Esophagus mucosa (tissue), 1 donor: ENCODE measurements around the gene DEPDC5. TPM values are rescaled to one million over a fixed set of nuclear protein-coding genes. Genes with fewer than 3 reads are reported as not detected.
A peak's percentile ranks its signal among the peaks of the same experiment; 100 is the strongest.

ENCODE experiments used
- ATAC-seq: fragments of 200-7000 bp; cut with Tn5 transposase; one replicate; pipeline ENCODE4 v1.9.1; 2020
- total RNA-seq: library from RNA; stranded (reverse); gene quantifications from one replicate; pipeline ENCODE4 v1.2.4, GENCODE V29; 2023
- donor health status: DM: yes; HTN: yes; CAD: no.

DEPDC5 gene
- total RNA-seq, 1 donor from 2014 or later = 17.7 TPM

GRCh38 chr22:31951194-31952093 is 197.6 kb downstream of the DEPDC5 start:
- ATAC-seq = peak; percentile 10

- no peak for ATAC-seq
Observed at GRCh38 chr22:31952094-31952401, 198.2 kb downstream of the DEPDC5 start.

- ATAC-seq = peak; percentile 82
Observed at GRCh38 chr22:31952472-31952871, 198.7 kb downstream of the DEPDC5 start.

- no peak for ATAC-seq
Observed at GRCh38 chr22:31953261-31953660, 199.4 kb downstream of the DEPDC5 start.

- ATAC-seq = peak; percentile 39
Observed at GRCh38 chr22:31954535-31955523, 201.0 kb downstream of the DEPDC5 start.

GRCh38 chr22:31956360-31956759 is 202.5 kb downstream of the DEPDC5 start:
- no peak for ATAC-seq

Other genes starting within 250 kb of the DEPDC5 start
- 20.2 TPM for gene PISD, start 91.8 kb upstream of the DEPDC5 start, total RNA-seq
- gene PRR14L, start 3.9 kb upstream of the DEPDC5 start, total RNA-seq = 36.9 TPM
- gene YWHAH, start 190.5 kb downstream of the DEPDC5 start, total RNA-seq = 58.3 TPM